OCI-LY3 (cell line): ENCODE measurements around the gene TP53INP2.

Experiments used
- EZH2phosphoT487 ChIP-seq: fragments of 200-600 bp; shearing (Covaris generic); IDR thresholded peaks from 2 replicates; pipeline ENCODE4 v1.6.1; 2018; ENCODE audit warnings: antibody characterized with exemption, mixed run types, low read depth
- TF ChIP-seq, protein P1 (sequence below): fragments of 200-600, 300-600 bp; sonication (generic); IDR thresholded peaks from 2 replicates; pipeline ENCODE4 v1.5.1; 2014; ENCODE audit warnings: antibody characterized with exemption, low read length, low read depth

DNA sequence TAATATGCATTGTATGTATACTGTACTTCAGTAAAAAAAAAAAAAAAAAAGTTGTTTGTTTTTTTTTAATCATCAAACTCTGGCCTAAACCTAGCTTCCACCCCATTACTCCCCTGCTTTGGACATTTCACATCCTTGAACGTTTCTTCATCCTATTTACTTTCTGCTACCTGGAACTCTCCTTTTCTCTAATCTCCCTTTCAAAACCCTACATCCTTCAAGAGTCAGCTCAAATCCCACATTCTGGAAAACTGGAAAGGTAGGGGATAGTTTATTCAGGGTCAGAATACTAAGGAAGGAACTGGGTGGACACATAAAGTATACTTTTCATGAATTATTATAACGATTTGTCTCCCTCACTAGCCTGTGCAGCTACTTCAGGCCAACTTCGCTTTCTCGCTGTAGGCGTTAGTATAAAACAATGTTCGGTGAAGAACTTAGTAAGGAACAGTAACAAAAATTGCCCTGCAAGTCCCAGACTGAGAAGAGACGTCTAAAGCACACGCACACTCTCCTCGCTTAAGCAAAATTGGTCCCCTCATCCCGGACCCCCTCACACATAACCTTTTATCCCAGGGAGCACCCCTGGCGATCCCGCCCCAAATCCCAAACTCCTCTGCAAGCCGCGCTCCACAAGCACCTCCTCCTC is 28.0 kb upstream of the TP53INP2 start:
- TF ChIP-seq, protein P1, sequence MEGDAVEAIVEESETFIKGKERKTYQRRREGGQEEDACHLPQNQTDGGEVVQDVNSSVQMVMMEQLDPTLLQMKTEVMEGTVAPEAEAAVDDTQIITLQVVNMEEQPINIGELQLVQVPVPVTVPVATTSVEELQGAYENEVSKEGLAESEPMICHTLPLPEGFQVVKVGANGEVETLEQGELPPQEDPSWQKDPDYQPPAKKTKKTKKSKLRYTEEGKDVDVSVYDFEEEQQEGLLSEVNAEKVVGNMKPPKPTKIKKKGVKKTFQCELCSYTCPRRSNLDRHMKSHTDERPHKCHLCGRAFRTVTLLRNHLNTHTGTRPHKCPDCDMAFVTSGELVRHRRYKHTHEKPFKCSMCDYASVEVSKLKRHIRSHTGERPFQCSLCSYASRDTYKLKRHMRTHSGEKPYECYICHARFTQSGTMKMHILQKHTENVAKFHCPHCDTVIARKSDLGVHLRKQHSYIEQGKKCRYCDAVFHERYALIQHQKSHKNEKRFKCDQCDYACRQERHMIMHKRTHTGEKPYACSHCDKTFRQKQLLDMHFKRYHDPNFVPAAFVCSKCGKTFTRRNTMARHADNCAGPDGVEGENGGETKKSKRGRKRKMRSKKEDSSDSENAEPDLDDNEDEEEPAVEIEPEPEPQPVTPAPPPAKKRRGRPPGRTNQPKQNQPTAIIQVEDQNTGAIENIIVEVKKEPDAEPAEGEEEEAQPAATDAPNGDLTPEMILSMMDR = no peak
- no peak for TF ChIP-seq EZH2phosphoT487
